Vagina (tissue), 2 donors: ENCODE measurements around the gene STAT4. TPM values are rescaled to one million over a fixed set of nuclear protein-coding genes. Genes with fewer than 3 reads are reported as not detected.

Experiments used
- DNase-seq, 2 donors: peaks; one replicate each; pipeline ENCODE4 v3.0.0-alpha.2; 2017; ENCODE audit errors: extremely low spot score in 2 of 2
- H3K27ac ChIP-seq: fragments of 200-600 bp; sonication (generic); one replicate; pipeline ENCODE4 v1.5.1; 2019
- H3K27me3 ChIP-seq: fragments of 200-600 bp; sonication (generic); one replicate; pipeline ENCODE4 v1.5.1; 2019
- H3K36me3 ChIP-seq, 2 donors: fragments of 200-600 bp; sonication (generic); one replicate each; pipeline ENCODE4 v1.5.1; 2017 to 2019
- H3K4me1 ChIP-seq: fragments of 200-600 bp; sonication (generic); one replicate; pipeline ENCODE4 v1.5.1; 2019
- H3K4me3 ChIP-seq, 2 donors: fragments of 200-600 bp; sonication (generic); 1 replicate in 1 of 2; 2 replicates in 1 of 2; pipeline ENCODE4 v1.5.1; 2016 to 2019
- H3K9me3 ChIP-seq: fragments of 200-600 bp; sonication (generic); one replicate; pipeline ENCODE4 v1.5.1; 2019
- CTCF ChIP-seq, 3 experiments: fragments of 450-650 bp in 2 of 3; fragments of 200-600 bp in 1 of 3; sonication (generic) in 1 of 3; IDR thresholded peaks; one replicate each; pipeline ENCODE4 v1.5.1; 2017 to 2019; ENCODE audit warnings: antibody characterized with exemption in 3 of 3, mild to moderate bottlenecking in 2 of 3, moderate library complexity in 2 of 3
- POLR2A ChIP-seq, 2 donors: fragments of 450-650 bp; IDR thresholded peaks; one replicate each; pipeline ENCODE4 v1.6.1; 2017; ENCODE audit warnings: antibody characterized with exemption in 2 of 2, mild to moderate bottlenecking in 2 of 2, moderate library complexity in 2 of 2
- POLR2AphosphoS5 ChIP-seq, 2 donors: sonication (generic); formaldehyde crosslinking; IDR thresholded peaks; one replicate each; pipeline ENCODE4 v1.9.0; 2017; ENCODE audit warnings: antibody characterized with exemption in 2 of 2, mild to moderate bottlenecking in 2 of 2, low read depth in 1 of 2; ENCODE audit not compliant: insufficient read depth in 1 of 2
- intact Hi-C: fragments of 100-400 bp; cut with DNase I; formaldehyde crosslinking; loops from one replicate; pipeline ENCODE4 v1.15.1; 2023
- total RNA-seq: library from RNA; depleted of rRNA; stranded (reverse); fragments of >200 nt; gene quantifications from one replicate; pipeline ENCODE4 v1.2.3, GENCODE V29; 2016

The STAT4 gene
- total RNA-seq, 1 donor from 2014 or later = 9.1 TPM

GRCh38 chr2:191176305-191176704 is 25.5 kb upstream of the STAT4 start:
- DNase-seq = no peak
- no peaks in the 10 kb centered on the region for H3K27me3 ChIP-seq
- intact Hi-C loops = no loop called here
- H3K4me3 ChIP-seq = no peak overlapping the region
- no peaks in the 10 kb centered on the region for H3K36me3 ChIP-seq
- H3K27ac ChIP-seq = no peak overlapping the region
- H3K9me3 ChIP-seq = no peaks in the 10 kb centered on the region
- TF ChIP-seq POLR2AphosphoS5 (IDR thresholded peaks at IDR 0.05; ENCODE audit: insufficient read depth in 1 of 2, low read depth in 1 of 2) (no peak), CTCF (IDR thresholded peaks at IDR 0.05) (no peak), POLR2A (IDR thresholded peaks at IDR 0.05) (no peak)
- peaks cover 16% of the 10 kb centered on the region for H3K4me1 ChIP-seq

GRCh38 chr2:191174442-191174841 is 23.6 kb upstream of the STAT4 start:
- Histone ChIP-seq H3K4me3 (no peak overlapping the region), H3K4me1 (peaks cover 21% of the 10 kb centered on the region), H3K27ac (no peak overlapping the region), H3K27me3 (no peaks in the 10 kb centered on the region), H3K9me3 (no peaks in the 10 kb centered on the region), H3K36me3 (no peaks in the 10 kb centered on the region)
- DNase-seq = peak in 1 of 2 donors; percentile 11
- no peak for TF ChIP-seq POLR2A (IDR thresholded peaks at IDR 0.05)
- no peak for TF ChIP-seq CTCF (IDR thresholded peaks at IDR 0.05)
- TF ChIP-seq POLR2AphosphoS5 (IDR thresholded peaks at IDR 0.05; ENCODE audit: insufficient read depth in 1 of 2, low read depth in 1 of 2) = no peak
- intact Hi-C loops = no loop called here

- H3K27ac ChIP-seq = no peak overlapping the region
- no peaks in the 10 kb centered on the region for H3K27me3 ChIP-seq
- H3K36me3 ChIP-seq = no peaks in the 10 kb centered on the region
- no peak overlapping the region for H3K4me3 ChIP-seq
- H3K9me3 ChIP-seq = no peaks in the 10 kb centered on the region
- peak in 1 of 2 donors; percentile 29 for DNase-seq
- intact Hi-C loops = no loop called here
- H3K4me1 ChIP-seq = peaks cover 23% of the 10 kb centered on the region
- no peak for TF ChIP-seq POLR2AphosphoS5 (IDR thresholded peaks at IDR 0.05; ENCODE audit: insufficient read depth in 1 of 2, low read depth in 1 of 2)
- TF ChIP-seq CTCF (IDR thresholded peaks at IDR 0.05) = no peak
- TF ChIP-seq POLR2A (IDR thresholded peaks at IDR 0.05) = no peak
Measured at GRCh38 chr2:191173206-191173605, 22.4 kb upstream of the STAT4 start.

- no peaks in the 10 kb centered on the region for H3K27me3 ChIP-seq
- H3K4me1 ChIP-seq = peaks cover 34% of the 10 kb centered on the region
- TF ChIP-seq CTCF (IDR thresholded peaks at IDR 0.05) = no peak
- TF ChIP-seq POLR2AphosphoS5 (IDR thresholded peaks at IDR 0.05; ENCODE audit: insufficient read depth in 1 of 2, low read depth in 1 of 2) = peak in 1 of 2 donors; percentile 11
- TF ChIP-seq POLR2A (IDR thresholded peaks at IDR 0.05) = no peak
- H3K4me3 ChIP-seq = no peak overlapping the region
- no peaks in the 10 kb centered on the region for H3K36me3 ChIP-seq
- intact Hi-C loops = no loop called here
- H3K9me3 ChIP-seq = no peaks in the 10 kb centered on the region
- no peak overlapping the region for H3K27ac ChIP-seq
- peak in 1 of 2 donors; percentile 54 for DNase-seq
Measured at GRCh38 chr2:191171708-191172355, 21.0 kb upstream of the STAT4 start.

GRCh38 chr2:191171286-191171685 is 20.5 kb upstream of the STAT4 start:
- Histone ChIP-seq H3K36me3 (no peaks in the 10 kb centered on the region), H3K4me1 (peaks cover 34% of the 10 kb centered on the region), H3K9me3 (no peaks in the 10 kb centered on the region), H3K27me3 (no peaks in the 10 kb centered on the region), H3K27ac (no peak overlapping the region), H3K4me3 (no peak overlapping the region)
- no peak for DNase-seq
- TF ChIP-seq POLR2AphosphoS5 (IDR thresholded peaks at IDR 0.05; ENCODE audit: insufficient read depth in 1 of 2, low read depth in 1 of 2) = no peak
- no peak for TF ChIP-seq POLR2A (IDR thresholded peaks at IDR 0.05)
- TF ChIP-seq CTCF (IDR thresholded peaks at IDR 0.05) = no peak
- intact Hi-C loops = no loop called here
